Measurements from ENCODE around the gene SENP1.

The SENP1 gene

DNA sequence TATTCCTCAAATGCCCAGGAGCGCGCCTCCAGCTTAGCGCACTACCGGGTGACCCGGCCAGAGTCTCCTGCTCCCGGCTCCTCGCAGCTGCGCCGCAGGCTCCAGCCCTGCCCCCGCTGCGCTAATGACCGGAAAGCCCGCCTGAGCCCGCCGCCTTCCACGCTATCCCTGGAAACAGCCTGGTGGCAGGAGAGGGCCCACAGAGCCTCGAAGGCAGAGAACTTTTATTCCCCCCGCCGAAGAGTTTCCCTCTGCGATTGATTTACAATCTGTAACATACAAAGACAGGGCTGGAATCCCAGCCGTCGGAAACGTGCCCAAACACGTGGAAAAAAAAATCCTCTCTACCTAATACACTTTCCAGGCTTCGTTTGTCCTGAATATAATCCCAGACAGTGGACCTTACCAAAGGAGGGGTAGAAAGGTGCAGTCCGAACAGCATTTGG lies 103.1 kb downstream of the SENP1 start:
- H3K36me3 ChIP-seq (ENCODE audit: control insufficient read depth in 1 of 2, insufficient read depth in 2 of 2, low read length in 2 of 2), result no peaks in the 10 kb centered on the region
- H3K9me3 ChIP-seq (ENCODE audit: control insufficient read depth in 1 of 2, low read length in 2 of 2), result no peaks in the 10 kb centered on the region
- H3K4me1 ChIP-seq (ENCODE audit: control insufficient read depth in 1 of 2, insufficient read depth in 2 of 2, low read length in 2 of 2), result peaks cover 33 to 41% of the 10 kb centered on the region in 2 donors
- no peak overlapping the region for H3K4me3 ChIP-seq (ENCODE audit: low read depth in 1 of 2, low read length in 2 of 2)
- no peak overlapping the region for H3K9ac ChIP-seq (ENCODE audit: low read depth in 1 of 2, low read length in 2 of 2)
- H3K27me3 ChIP-seq (ENCODE audit: control insufficient read depth in 1 of 2, insufficient read depth in 2 of 2, low read length in 2 of 2), result peaks cover 65 to 85% of the 10 kb centered on the region in 2 donors
- no peak overlapping the region for H3K27ac ChIP-seq (ENCODE audit: low read depth, low read length)

DNA sequence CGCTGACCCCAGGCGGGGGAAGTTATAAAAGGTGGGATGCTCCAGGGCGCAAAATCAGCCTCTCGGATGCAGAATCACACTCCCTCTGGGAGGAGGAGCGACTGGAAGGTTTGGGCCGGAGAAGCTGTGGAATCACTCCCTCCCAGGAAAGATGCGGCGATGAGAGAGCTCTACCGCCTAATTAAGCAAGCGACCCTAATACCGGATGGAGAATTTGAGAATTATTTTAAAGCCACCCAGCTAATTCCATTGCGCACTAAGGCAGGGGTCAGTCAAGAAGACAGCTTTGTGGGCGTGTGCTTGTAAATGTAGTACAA lies 103.5 kb downstream of the SENP1 start:
- Histone ChIP-seq H3K4me1 (ENCODE audit: control insufficient read depth in 1 of 2, insufficient read depth in 2 of 2, low read length in 2 of 2) (peaks cover 33 to 41% of the 10 kb centered on the region in 2 donors), H3K27me3 (ENCODE audit: control insufficient read depth in 1 of 2, insufficient read depth in 2 of 2, low read length in 2 of 2) (peaks cover 62 to 88% of the 10 kb centered on the region in 2 donors), H3K9ac (ENCODE audit: low read depth in 1 of 2, low read length in 2 of 2) (no peak overlapping the region), H3K27ac (ENCODE audit: low read depth, low read length) (no peak overlapping the region), H3K9me3 (ENCODE audit: control insufficient read depth in 1 of 2, low read length in 2 of 2) (no peaks in the 10 kb centered on the region), H3K4me3 (ENCODE audit: low read depth in 1 of 2, low read length in 2 of 2) (peak overlapping the region in 1 of 2 donors; percentile 73), H3K36me3 (ENCODE audit: control insufficient read depth in 1 of 2, insufficient read depth in 2 of 2, low read length in 2 of 2) (no peaks in the 10 kb centered on the region)

DNA sequence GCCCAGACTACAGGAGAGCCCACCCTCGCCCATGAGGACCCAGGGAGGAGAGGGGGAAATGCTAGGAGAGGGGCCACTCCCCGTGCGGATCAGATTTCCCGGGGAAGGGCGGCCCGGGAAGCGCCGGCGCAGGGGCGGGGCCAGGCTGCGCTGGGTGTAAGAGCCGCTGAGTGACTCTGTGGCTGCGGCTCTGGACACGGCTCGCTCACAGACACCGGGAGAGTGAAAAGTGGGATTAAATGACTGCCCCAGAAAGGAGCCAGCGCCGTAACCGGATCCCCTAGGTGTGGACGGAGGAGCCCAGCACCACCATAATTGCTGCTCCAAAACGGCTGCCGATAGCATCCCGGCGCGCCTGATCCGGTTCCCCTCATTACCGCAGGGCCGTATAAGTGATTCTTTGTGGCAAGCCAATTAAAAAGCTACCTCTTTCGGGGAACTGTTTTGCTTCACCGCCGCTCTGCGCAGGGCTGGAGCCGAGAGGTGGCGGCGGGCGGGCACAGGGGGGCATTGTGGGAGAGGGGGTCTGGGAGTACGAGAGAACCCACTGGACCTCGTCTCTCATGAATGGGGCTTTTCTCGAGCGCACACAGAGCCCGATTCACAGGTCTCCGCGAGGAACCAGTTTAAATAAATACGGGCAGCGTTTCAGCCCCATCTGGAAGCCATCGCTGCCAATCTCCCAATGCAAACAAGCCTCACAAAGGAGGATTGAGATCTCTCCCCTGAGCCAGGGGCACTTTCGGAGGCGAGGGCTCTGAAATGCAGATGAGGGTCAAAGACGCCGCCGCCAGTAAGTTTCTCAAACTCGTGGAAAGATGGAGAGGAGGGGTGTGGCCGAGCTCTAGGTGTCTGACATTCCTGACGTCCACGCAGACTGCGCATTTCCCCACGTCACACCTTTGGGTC lies 104.1 kb downstream of the SENP1 start:
- no peak overlapping the region for H3K9ac ChIP-seq (ENCODE audit: low read depth in 1 of 2, low read length in 2 of 2)
- peaks cover 61 to 84% of the 10 kb centered on the region in 2 donors for H3K27me3 ChIP-seq (ENCODE audit: control insufficient read depth in 1 of 2, insufficient read depth in 2 of 2, low read length in 2 of 2)
- peak overlapping the region; percentile 61 to 73 for H3K4me3 ChIP-seq (ENCODE audit: low read depth in 1 of 2, low read length in 2 of 2)
- no peaks in the 10 kb centered on the region for H3K36me3 ChIP-seq (ENCODE audit: control insufficient read depth in 1 of 2, insufficient read depth in 2 of 2, low read length in 2 of 2)
- no peak overlapping the region for H3K27ac ChIP-seq (ENCODE audit: low read depth, low read length)
- H3K4me1 ChIP-seq (ENCODE audit: control insufficient read depth in 1 of 2, insufficient read depth in 2 of 2, low read length in 2 of 2), result peaks cover 33 to 41% of the 10 kb centered on the region in 2 donors
- H3K9me3 ChIP-seq (ENCODE audit: control insufficient read depth in 1 of 2, low read length in 2 of 2), result no peaks in the 10 kb centered on the region

DNA sequence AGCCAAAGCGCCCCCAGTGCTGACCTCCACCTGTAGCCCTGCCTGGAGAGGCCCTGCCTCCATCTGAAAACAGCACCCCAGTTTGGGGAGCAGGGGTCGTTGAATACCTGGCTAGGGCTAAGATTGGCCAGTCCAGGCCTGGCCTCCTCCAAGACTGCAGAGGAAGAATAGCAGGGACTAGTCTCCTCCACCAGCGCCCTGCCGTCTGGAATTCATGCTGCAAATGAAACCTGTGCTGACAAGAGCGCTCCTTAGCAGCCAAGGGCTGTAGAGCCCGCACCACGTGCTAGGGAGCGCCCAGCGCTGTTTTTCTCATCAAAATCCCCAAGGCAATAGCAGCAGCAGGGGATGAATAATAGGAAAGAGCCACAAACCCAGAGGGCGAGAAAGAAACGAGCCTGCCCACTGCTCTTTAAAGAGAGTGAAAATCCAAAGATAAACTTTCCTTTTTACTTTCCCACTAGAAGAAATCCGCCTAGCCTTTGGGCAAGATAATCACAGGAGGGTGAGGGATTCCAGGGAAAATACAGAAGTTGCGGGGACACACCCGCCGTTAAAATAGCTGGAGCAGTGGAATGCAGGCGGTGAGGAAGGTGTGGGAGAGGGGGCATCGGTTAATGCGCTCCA lies 104.9 kb downstream of the SENP1 start:
- peaks cover 57 to 78% of the 10 kb centered on the region in 2 donors for H3K27me3 ChIP-seq (ENCODE audit: control insufficient read depth in 1 of 2, insufficient read depth in 2 of 2, low read length in 2 of 2)
- no peaks in the 10 kb centered on the region for H3K9me3 ChIP-seq (ENCODE audit: control insufficient read depth in 1 of 2, low read length in 2 of 2)
- H3K4me3 ChIP-seq (ENCODE audit: low read depth in 1 of 2, low read length in 2 of 2), result peak overlapping the region; percentile 61 to 73
- no peak overlapping the region for H3K9ac ChIP-seq (ENCODE audit: low read depth in 1 of 2, low read length in 2 of 2)
- no peaks in the 10 kb centered on the region for H3K36me3 ChIP-seq (ENCODE audit: control insufficient read depth in 1 of 2, insufficient read depth in 2 of 2, low read length in 2 of 2)
- H3K4me1 ChIP-seq (ENCODE audit: control insufficient read depth in 1 of 2, insufficient read depth in 2 of 2, low read length in 2 of 2), result peaks cover 33 to 41% of the 10 kb centered on the region in 2 donors
- no peak overlapping the region for H3K27ac ChIP-seq (ENCODE audit: low read depth, low read length)

DNA sequence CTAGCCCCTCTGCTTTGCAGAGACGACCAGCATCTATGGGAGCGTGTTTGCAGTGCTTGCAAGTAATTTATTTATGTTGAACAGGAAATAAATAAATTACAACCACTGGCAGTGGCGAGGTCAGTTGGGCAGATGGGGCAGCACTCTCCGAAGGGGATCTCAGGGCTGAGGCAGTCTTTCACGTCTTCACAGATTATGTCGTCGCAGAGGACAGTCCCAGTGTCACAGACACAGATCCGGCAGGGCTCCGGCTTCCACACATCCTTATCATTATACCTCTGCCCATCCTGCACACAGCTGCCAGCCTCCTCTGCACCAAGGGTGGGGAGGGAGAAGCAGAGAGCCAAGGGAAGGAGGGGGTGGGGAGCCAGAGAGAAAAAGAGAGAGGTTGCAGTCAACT lies 106.1 kb downstream of the SENP1 start:
- no peaks in the 10 kb centered on the region for H3K36me3 ChIP-seq (ENCODE audit: control insufficient read depth in 1 of 2, insufficient read depth in 2 of 2, low read length in 2 of 2)
- H3K27me3 ChIP-seq (ENCODE audit: control insufficient read depth in 1 of 2, insufficient read depth in 2 of 2, low read length in 2 of 2), result peaks cover 45 to 69% of the 10 kb centered on the region in 2 donors
- no peak overlapping the region for H3K27ac ChIP-seq (ENCODE audit: low read depth, low read length)
- no peaks in the 10 kb centered on the region for H3K9me3 ChIP-seq (ENCODE audit: control insufficient read depth in 1 of 2, low read length in 2 of 2)
- no peak overlapping the region for H3K4me3 ChIP-seq (ENCODE audit: low read depth in 1 of 2, low read length in 2 of 2)
- H3K9ac ChIP-seq (ENCODE audit: low read depth in 1 of 2, low read length in 2 of 2), result no peak overlapping the region
- peaks cover 33 to 39% of the 10 kb centered on the region in 2 donors for H3K4me1 ChIP-seq (ENCODE audit: control insufficient read depth in 1 of 2, insufficient read depth in 2 of 2, low read length in 2 of 2)

DNA sequence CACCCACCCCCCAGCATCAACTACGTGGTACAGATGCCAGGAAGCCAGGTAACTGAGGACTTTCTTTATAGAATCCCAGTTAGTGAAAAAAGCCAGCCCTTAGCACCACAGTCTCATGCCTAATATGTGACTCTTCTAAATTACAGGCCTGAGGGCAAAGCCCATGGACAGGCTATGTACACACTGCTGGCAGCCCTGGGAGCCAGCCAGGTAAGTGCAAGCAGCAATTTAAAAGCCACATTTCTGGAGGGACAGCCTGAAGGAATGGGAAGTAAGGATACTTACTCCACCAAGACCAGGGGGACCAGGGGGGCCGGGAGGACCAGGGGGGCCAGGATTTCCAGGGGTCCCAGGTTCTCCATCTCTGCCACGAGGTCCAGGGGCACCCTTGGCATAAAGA lies 108.6 kb downstream of the SENP1 start:
- no peaks in the 10 kb centered on the region for H3K9me3 ChIP-seq (ENCODE audit: control insufficient read depth in 1 of 2, low read length in 2 of 2)
- peaks cover 16% of the 10 kb centered on the region in 2 donors for H3K4me1 ChIP-seq (ENCODE audit: control insufficient read depth in 1 of 2, insufficient read depth in 2 of 2, low read length in 2 of 2)
- H3K9ac ChIP-seq (ENCODE audit: low read depth in 1 of 2, low read length in 2 of 2), result no peak overlapping the region
- H3K4me3 ChIP-seq (ENCODE audit: low read depth in 1 of 2, low read length in 2 of 2), result no peak overlapping the region
- H3K27ac ChIP-seq (ENCODE audit: low read depth, low read length), result no peak overlapping the region
- no peaks in the 10 kb centered on the region for H3K36me3 ChIP-seq (ENCODE audit: control insufficient read depth in 1 of 2, insufficient read depth in 2 of 2, low read length in 2 of 2)
- H3K27me3 ChIP-seq (ENCODE audit: control insufficient read depth in 1 of 2, insufficient read depth in 2 of 2, low read length in 2 of 2), result peaks cover 21 to 55% of the 10 kb centered on the region in 2 donors

DNA sequence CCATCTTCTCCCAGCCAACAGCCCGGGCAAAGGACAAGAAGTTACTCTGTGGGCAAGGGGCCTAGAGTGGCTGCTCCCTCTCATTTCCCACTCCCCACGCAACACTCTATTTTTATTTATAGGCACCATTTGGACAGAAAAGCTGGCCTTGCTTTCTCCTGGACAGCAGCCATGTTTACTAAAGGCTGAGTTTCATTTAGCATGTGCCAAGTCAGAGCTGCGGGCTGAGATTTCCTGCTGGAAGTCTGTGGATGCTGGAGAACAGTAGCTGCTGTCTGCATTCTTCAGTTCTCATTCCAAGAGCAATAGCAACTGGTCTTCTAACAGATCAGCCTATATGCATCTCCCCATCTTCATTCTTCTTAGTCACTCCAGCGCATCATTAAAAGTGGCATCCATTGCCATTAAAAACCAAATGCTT lies 109.9 kb downstream of the SENP1 start:
- no peak overlapping the region for H3K4me3 ChIP-seq (ENCODE audit: low read depth in 1 of 2, low read length in 2 of 2)
- no peak overlapping the region for H3K27ac ChIP-seq (ENCODE audit: low read depth, low read length)
- no peak overlapping the region for H3K9ac ChIP-seq (ENCODE audit: low read depth in 1 of 2, low read length in 2 of 2)
- H3K27me3 ChIP-seq (ENCODE audit: control insufficient read depth in 1 of 2, insufficient read depth in 2 of 2, low read length in 2 of 2), result peaks cover 10 to 41% of the 10 kb centered on the region in 2 donors
- H3K4me1 ChIP-seq (ENCODE audit: control insufficient read depth in 1 of 2, insufficient read depth in 2 of 2, low read length in 2 of 2), result peaks cover 3% of the 10 kb centered on the region in 2 donors
- no peaks in the 10 kb centered on the region for H3K36me3 ChIP-seq (ENCODE audit: control insufficient read depth in 1 of 2, insufficient read depth in 2 of 2, low read length in 2 of 2)
- H3K9me3 ChIP-seq (ENCODE audit: control insufficient read depth in 1 of 2, low read length in 2 of 2), result no peaks in the 10 kb centered on the region

DNA sequence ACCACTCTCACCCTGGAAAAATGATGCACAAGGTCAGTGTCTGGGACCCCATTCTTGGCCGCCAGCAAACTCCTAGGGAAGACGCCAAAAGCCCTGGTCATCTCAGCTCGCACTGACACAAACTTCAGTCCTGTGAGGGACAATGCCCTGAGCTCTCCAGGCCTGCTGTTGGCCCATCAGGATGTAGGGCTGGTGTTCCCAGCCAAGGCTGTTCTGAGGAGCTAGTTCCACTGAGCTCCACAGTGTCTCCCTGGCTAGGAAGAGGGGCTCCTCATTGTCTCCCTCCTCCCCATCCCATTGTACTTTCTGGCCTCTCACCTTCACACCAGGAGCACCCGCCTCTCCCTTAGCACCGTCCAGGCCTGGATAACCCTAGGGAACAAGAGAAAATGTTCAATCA lies 112.4 kb downstream of the SENP1 start:
- no peak overlapping the region for H3K4me3 ChIP-seq (ENCODE audit: low read depth in 1 of 2, low read length in 2 of 2)
- H3K27me3 ChIP-seq (ENCODE audit: control insufficient read depth in 1 of 2, insufficient read depth in 2 of 2, low read length in 2 of 2), result peaks cover 0 to 18% of the 10 kb centered on the region in 2 donors
- H3K9ac ChIP-seq (ENCODE audit: low read depth in 1 of 2, low read length in 2 of 2), result no peak overlapping the region
- H3K9me3 ChIP-seq (ENCODE audit: control insufficient read depth in 1 of 2, low read length in 2 of 2), result no peaks in the 10 kb centered on the region
- no peaks in the 10 kb centered on the region for H3K36me3 ChIP-seq (ENCODE audit: control insufficient read depth in 1 of 2, insufficient read depth in 2 of 2, low read length in 2 of 2)
- H3K4me1 ChIP-seq (ENCODE audit: control insufficient read depth in 1 of 2, insufficient read depth in 2 of 2, low read length in 2 of 2), result no peaks in the 10 kb centered on the region
- no peak overlapping the region for H3K27ac ChIP-seq (ENCODE audit: low read depth, low read length)

All from duodenal mucosa (tissue), 2 donors.